GM06990 (cell line): ENCODE data around the gene UXS1.

Experiments used
- DNase-seq: peaks from one replicate; pipeline ENCODE4 v3.0.0-alpha.2; 2011; ENCODE audit not compliant: insufficient read length; ENCODE audit errors: extremely low read depth
- H3K27me3 ChIP-seq: replicated peaks from 2 replicates; pipeline ENCODE4 v1.6.0; 2011; ENCODE audit warnings: low read length; ENCODE audit not compliant: control insufficient read depth, insufficient read depth
- H3K36me3 ChIP-seq: 2 replicates; pipeline ENCODE4 v1.5.1; 2011; ENCODE audit warnings: low read length; ENCODE audit not compliant: control insufficient read depth, insufficient read depth
- H3K4me3 ChIP-seq: replicated peaks from 2 replicates; pipeline ENCODE4 v1.5.1; 2011; ENCODE audit warnings: low read depth, mild to moderate bottlenecking, control low read depth, low read length
- CTCF ChIP-seq: IDR thresholded peaks from 2 replicates; pipeline ENCODE4 v1.5.1; 2011; ENCODE audit warnings: low read length, control low read depth, mild to moderate bottlenecking, inconsistent platforms; ENCODE audit not compliant: insufficient read depth, poor library complexity, severe bottlenecking

Gene UXS1

GRCh38 chr2:106063181-106063580, 130.9 kb downstream of the UXS1 start:
- DNase-seq: no peak
- Histone ChIP-seq H3K36me3 (no peaks in the 10 kb centered on the region), H3K4me3 (no peak overlapping the region), H3K27me3 (no peaks in the 10 kb centered on the region)
- no peak for TF ChIP-seq CTCF

GRCh38 chr2:106062627-106063026, 131.5 kb downstream of the UXS1 start:
- Histone ChIP-seq H3K36me3 (no peaks in the 10 kb centered on the region), H3K27me3 (no peaks in the 10 kb centered on the region), H3K4me3 (no peak overlapping the region)
- no peak for DNase-seq
- TF ChIP-seq CTCF: no peak

- TF ChIP-seq CTCF: no peak
- Histone ChIP-seq H3K4me3 (no peak overlapping the region), H3K36me3 (no peaks in the 10 kb centered on the region), H3K27me3 (no peaks in the 10 kb centered on the region)
- DNase-seq: no peak
Measured at GRCh38 chr2:106061611-106062349, 132.3 kb downstream of the UXS1 start.

- no peaks in the 10 kb centered on the region for H3K36me3 ChIP-seq
- H3K4me3 ChIP-seq: no peak overlapping the region
- H3K27me3 ChIP-seq: no peaks in the 10 kb centered on the region; the same call in 1 of the 2 replicates
- TF ChIP-seq CTCF: no peak
- no peak for DNase-seq
Measured at GRCh38 chr2:106059416-106060065, 134.6 kb downstream of the UXS1 start.

- no peak for DNase-seq
- no peaks in the 10 kb centered on the region for H3K36me3 ChIP-seq
- no peak overlapping the region for H3K4me3 ChIP-seq
- no peak for TF ChIP-seq CTCF
- no peaks in the 10 kb centered on the region; the same call in none of the 2 replicates for H3K27me3 ChIP-seq
Measured at GRCh38 chr2:106058469-106059137, 135.5 kb downstream of the UXS1 start.
